HFFc6 (cell line): ENCODE data around the gene RMI2. TPM values are rescaled to one million over a fixed set of nuclear protein-coding genes. Genes with fewer than 3 reads are reported as not detected.

ENCODE experiments used
- DNase-seq: peaks from one replicate; pipeline ENCODE4 v3.0.0-alpha.2; 2018
- H3K27ac Mint-ChIP-seq: 2 replicates; pipeline ENCODE4 v1.8.0; 2020; ENCODE audit warnings: mild to moderate bottlenecking, mixed read lengths
- H3K27me3 Mint-ChIP-seq: 2 replicates; pipeline ENCODE4 v1.8.0; 2021; ENCODE audit warnings: mild to moderate bottlenecking, moderate library complexity, mixed read lengths; ENCODE audit not compliant: insufficient read depth
- H3K36me3 Mint-ChIP-seq: 2 replicates; pipeline ENCODE4 v1.8.0; 2021; ENCODE audit warnings: low read depth, mixed read lengths
- H3K4me1 Mint-ChIP-seq: 2 replicates; pipeline ENCODE4 v1.8.0; 2020; ENCODE audit warnings: low read depth, mixed read lengths
- H3K4me3 Mint-ChIP-seq: 2 replicates; pipeline ENCODE4 v1.8.0; 2020; ENCODE audit warnings: mild to moderate bottlenecking, moderate library complexity, mixed read lengths
- H3K9me3 Mint-ChIP-seq: 2 replicates; pipeline ENCODE4 v1.8.0; 2020; ENCODE audit warnings: mild to moderate bottlenecking, mixed read lengths
- CTCF ChIP-seq: fragments of 200-600 bp; sonication (generic); IDR thresholded peaks from 2 replicates; pipeline ENCODE4 v1.5.0; 2021; ENCODE audit warnings: antibody characterized with exemption, mild to moderate bottlenecking
- long read RNA-seq: library from polyadenylated mRNA; unstranded; transcript quantifications from one replicate; pipeline ENCODE4 v2.0.0, GENCODE V29; 2019
- total RNA-seq, 6 experiments: library from RNA; stranded (reverse); fragmentation: NEBNext Ultra II Directional; extraction: Animal tissue kit (Norgen Biotek cat#: 25700); gene quantifications; 2 replicates in 1 of 6; 3 replicates in 5 of 6; pipeline ENCODE4 v1.2.3, GENCODE V29; 2021

The RMI2 gene
- total RNA-seq, result 10 to 100 TPM in 5 of 6 experiments, 1 to 10 TPM in 1; 7.3 to 16.2 (median 14.2) TPM
- long read RNA-seq, partial matches to known transcripts, result 0 of 1 reads
- long read RNA-seq, other reads (novel, unspliced or antisense), result 1 of 1 reads

GRCh38 chr16:11345040-11345862, at the start of gene RMI2:
TSS of gene RMI2 (plus strand) at chr16:11345459. CDS start at chr16:11345472, 13 bp downstream.
- Mint-ChIP-seq H3K4me3 (peak within 1 kb of the TSS; percentile 90), H3K27ac (peak within 1 kb of the TSS; percentile 74), H3K36me3 (no peaks in the 10 kb centered on the region), H3K4me1 (peaks cover 44% of the 10 kb centered on the region), H3K9me3 (no peaks in the 10 kb centered on the region), H3K27me3 (peaks cover 6% of the 10 kb centered on the region)
- peak; percentile 93 for DNase-seq
- no peak for TF ChIP-seq CTCF

- H3K4me3 Mint-ChIP-seq, result no peak overlapping the region
- no peaks in the 10 kb centered on the region for H3K36me3 Mint-ChIP-seq
- TF ChIP-seq CTCF, result no peak
- peaks cover 17% of the 10 kb centered on the region for H3K4me1 Mint-ChIP-seq
- H3K27ac Mint-ChIP-seq, result no peak overlapping the region
- peaks cover 11% of the 10 kb centered on the region for H3K27me3 Mint-ChIP-seq
- DNase-seq, result no peak
- H3K9me3 Mint-ChIP-seq, result no peaks in the 10 kb centered on the region
Observed at GRCh38 chr16:11295672-11296071, 49.6 kb upstream of the RMI2 start.

DNA sequence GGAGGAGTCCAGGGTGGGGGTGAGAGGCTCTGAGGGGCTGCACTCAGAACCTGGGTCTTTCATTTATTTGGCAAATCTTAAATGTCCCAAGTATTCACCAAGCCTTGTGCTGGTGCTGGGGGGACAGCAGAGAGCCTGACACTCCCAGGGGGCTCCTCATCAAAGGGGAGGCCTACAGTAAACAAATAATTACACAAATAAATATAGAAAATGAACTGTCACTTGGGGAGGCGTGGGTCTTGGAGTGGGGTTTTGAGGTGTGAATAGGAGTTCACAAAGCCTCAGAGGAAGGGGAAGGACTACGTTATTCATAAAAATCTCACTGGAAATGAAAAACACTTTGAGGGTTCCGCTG, 48.9 kb upstream of the RMI2 start:
- Mint-ChIP-seq H3K27ac (no peak overlapping the region), H3K36me3 (no peaks in the 10 kb centered on the region), H3K27me3 (peaks cover 6% of the 10 kb centered on the region), H3K9me3 (no peaks in the 10 kb centered on the region), H3K4me3 (no peak overlapping the region), H3K4me1 (peaks cover 17% of the 10 kb centered on the region)
- DNase-seq, result no peak
- no peak for TF ChIP-seq CTCF

DNA sequence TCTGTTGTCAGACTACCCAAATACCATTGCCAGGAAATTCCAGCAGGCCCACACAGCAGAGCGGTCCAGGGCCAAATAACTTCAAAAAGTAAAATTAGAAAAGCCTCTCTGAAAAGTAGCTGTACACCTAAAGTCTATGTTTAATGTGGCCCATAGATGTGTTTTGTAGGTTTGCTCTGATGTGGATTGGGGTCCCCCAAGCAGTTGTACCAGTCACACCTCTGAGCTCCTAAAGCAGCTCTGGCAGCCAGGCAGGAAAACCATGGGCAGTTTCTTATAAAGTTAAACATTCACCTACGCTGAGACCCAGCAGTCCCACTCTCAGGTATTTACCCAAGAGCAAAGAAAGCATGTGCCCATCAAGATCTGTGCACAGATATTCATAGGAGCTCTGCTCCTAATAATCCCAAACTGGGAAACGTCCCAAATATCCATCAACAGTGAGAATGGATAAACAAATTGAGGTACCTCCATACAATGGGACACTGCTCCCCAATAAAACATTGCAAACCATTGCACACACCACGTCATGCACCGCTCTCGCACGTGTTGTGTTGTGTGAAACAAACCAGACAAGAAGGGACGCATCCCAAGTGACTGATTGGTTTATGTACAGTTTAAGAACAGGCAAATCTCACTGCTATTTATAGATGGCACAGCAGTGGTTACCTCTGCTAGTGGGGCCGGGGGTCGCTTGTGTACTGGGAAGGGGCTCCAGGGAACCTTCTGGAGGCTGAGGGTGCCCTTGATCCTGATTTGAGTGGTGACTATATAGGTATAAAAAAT, 48.4 kb upstream of the RMI2 start:
- Mint-ChIP-seq H3K27ac (no peak overlapping the region), H3K36me3 (no peaks in the 10 kb centered on the region), H3K4me3 (peak overlapping the region; percentile 77), H3K9me3 (no peaks in the 10 kb centered on the region), H3K27me3 (peaks cover 4% of the 10 kb centered on the region; the same call in 1 of the 2 replicates), H3K4me1 (peaks cover 17% of the 10 kb centered on the region)
- TF ChIP-seq CTCF, result no peak
- DNase-seq, result no peak

DNA sequence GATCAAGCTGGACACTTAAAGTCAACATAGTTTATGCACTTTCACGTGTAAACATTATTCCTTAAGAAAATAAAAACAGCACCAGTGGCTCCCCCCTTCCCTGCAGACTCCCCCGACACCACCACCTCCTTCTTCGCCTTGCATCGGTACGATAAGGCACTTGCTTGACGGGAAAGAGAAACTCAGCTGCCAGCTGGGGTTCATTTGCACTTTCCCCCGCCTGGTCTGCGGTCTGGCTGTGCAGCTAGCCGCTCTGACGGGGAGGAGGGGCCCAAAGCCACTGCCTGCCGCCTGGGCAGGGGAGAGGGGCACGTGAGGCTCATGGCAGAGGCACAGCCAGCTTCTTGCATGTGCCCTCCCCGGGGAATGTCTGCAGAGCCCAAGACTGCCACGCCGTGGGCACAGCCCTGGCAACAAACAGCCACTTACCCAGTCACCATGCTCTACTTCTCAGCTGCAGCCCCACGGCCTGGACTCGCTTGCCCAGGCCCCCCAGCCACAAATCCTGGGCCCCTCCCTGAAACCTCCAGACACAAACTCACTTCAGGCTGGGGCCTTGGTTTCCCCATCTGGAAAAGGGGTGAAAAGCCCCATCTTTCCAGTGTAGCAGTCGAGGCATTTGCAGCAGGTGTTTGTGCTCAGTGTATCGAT, 47.6 kb upstream of the RMI2 start:
- H3K9me3 Mint-ChIP-seq, result no peaks in the 10 kb centered on the region
- H3K27me3 Mint-ChIP-seq, result peaks cover 1% of the 10 kb centered on the region; the same call in 1 of the 2 replicates
- no peak for TF ChIP-seq CTCF
- peaks cover 17% of the 10 kb centered on the region for H3K4me1 Mint-ChIP-seq
- no peak overlapping the region for H3K27ac Mint-ChIP-seq
- no peaks in the 10 kb centered on the region for H3K36me3 Mint-ChIP-seq
- DNase-seq, result peak; percentile 23
- H3K4me3 Mint-ChIP-seq, result peak overlapping the region; percentile 77
